HG03139 (cell line): ENCODE measurements around the gene CREB3L1.
"Not testable (repeated sequence)": the region's sequence is repeated elsewhere in the genome, so short reads cannot be mapped to it uniquely, and the experiment has no call there.

Source experiments
- ATAC-seq: cut with Tn5 transposase; IDR thresholded peaks from one replicate; pipeline ENCODE4 v1.9.1; 2021; ENCODE audit not compliant: unreplicated experiment

CREB3L1 gene

GRCh38 chr11:46248289-46249102 lies 29.0 kb upstream of the CREB3L1 start:
- no peak for ATAC-seq

- ATAC-seq, result no peak
These were observed 28.1 kb upstream of the CREB3L1 start for GRCh38 chr11:46249103-46249937.

GRCh38 chr11:46249938-46250744 lies 27.3 kb upstream of the CREB3L1 start:
- no peak for ATAC-seq

GRCh38 chr11:46250745-46251052 lies 26.8 kb upstream of the CREB3L1 start:
- ATAC-seq, result no peak

GRCh38 chr11:46251954-46252353 lies 25.5 kb upstream of the CREB3L1 start:
- ATAC-seq, result no peak

- ATAC-seq, result no peak
These were observed 25.0 kb upstream of the CREB3L1 start for GRCh38 chr11:46252373-46252914.

- no peak for ATAC-seq
These were observed 24.0 kb upstream of the CREB3L1 start for GRCh38 chr11:46253258-46254132.

- ATAC-seq, result no peak
These were observed 23.4 kb upstream of the CREB3L1 start for GRCh38 chr11:46254133-46254491.

- ATAC-seq, result no peak
These were observed 20.9 kb upstream of the CREB3L1 start for GRCh38 chr11:46256540-46257001.

GRCh38 chr11:46259347-46259746 lies 18.1 kb upstream of the CREB3L1 start:
- not testable (repeated sequence) for ATAC-seq

GRCh38 chr11:46259971-46260560 lies 17.4 kb upstream of the CREB3L1 start:
- ATAC-seq, result no peak

- ATAC-seq, result no peak
These were observed 14.3 kb upstream of the CREB3L1 start for GRCh38 chr11:46263120-46263519.

GRCh38 chr11:46264030-46264429 lies 13.4 kb upstream of the CREB3L1 start:
- no peak for ATAC-seq

GRCh38 chr11:46264976-46265375 lies 12.5 kb upstream of the CREB3L1 start:
- no peak for ATAC-seq

GRCh38 chr11:46265764-46266163 lies 11.7 kb upstream of the CREB3L1 start:
- no peak for ATAC-seq

GRCh38 chr11:46267930-46268329 lies 9.5 kb upstream of the CREB3L1 start:
- no peak for ATAC-seq

GRCh38 chr11:46270684-46271083 lies 6.8 kb upstream of the CREB3L1 start:
- no peak for ATAC-seq

- no peak for ATAC-seq
These were observed 6.1 kb upstream of the CREB3L1 start for GRCh38 chr11:46271407-46271806.

- ATAC-seq, result no peak
These were observed 5.3 kb upstream of the CREB3L1 start for GRCh38 chr11:46271875-46272815.
